HEK293T (cell line): ENCODE measurements around the gene ACTR2.

Source experiments
- CTCF ChIA-PET: fragments of 350-600 bp; formaldehyde crosslinking; extraction: SDS; loops from one replicate; lab custom pipeline; 2021; ENCODE audit warnings: antibody characterized with exemption, inconsistent platforms; lab: Yijun Ruan, JAX
- POLR2A ChIA-PET: fragments of 350-600 bp; formaldehyde crosslinking; extraction: SDS; loops from one replicate; lab custom pipeline; 2020; ENCODE audit warnings: antibody characterized with exemption, inconsistent platforms; lab: Yijun Ruan, JAX
- DNase-seq: peaks from one replicate; pipeline ENCODE4 v3.0.0; 2012; ENCODE audit warnings: mixed read lengths; ENCODE audit errors: extremely low spot score
- ARNT ChIP-seq: fragments of 450-650 bp; IDR thresholded peaks from 2 replicates; pipeline ENCODE4 v1.6.1; 2017; ENCODE audit warnings: mild to moderate bottlenecking
- BHLHE40 ChIP-seq: fragments of 450-650 bp; IDR thresholded peaks from 2 replicates; pipeline ENCODE4 v1.6.1; 2016; ENCODE audit warnings: mild to moderate bottlenecking, moderate library complexity, borderline replicate concordance
- CTBP1 ChIP-seq: fragments of 450-650 bp; IDR thresholded peaks from 2 replicates; pipeline ENCODE4 v1.6.1; 2016; ENCODE audit warnings: borderline replicate concordance
- ELF4 ChIP-seq: fragments of 450-650 bp; IDR thresholded peaks from 2 replicates; pipeline ENCODE4 v1.6.1; 2017; ENCODE audit warnings: antibody characterized with exemption
- FOXA1 ChIP-seq: fragments of 450-650 bp; IDR thresholded peaks from 2 replicates; pipeline ENCODE4 v1.6.1; 2016; ENCODE audit warnings: mild to moderate bottlenecking
- FOXK2 ChIP-seq: fragments of 450-650 bp; IDR thresholded peaks from 2 replicates; pipeline ENCODE4 v1.6.1; 2016; ENCODE audit warnings: mild to moderate bottlenecking
- FOXM1 ChIP-seq: fragments of 450-650 bp; IDR thresholded peaks from 2 replicates; pipeline ENCODE4 v1.6.1; 2017; ENCODE audit warnings: mild to moderate bottlenecking, borderline replicate concordance
- HDGF ChIP-seq: fragments of 450-650 bp; IDR thresholded peaks from 2 replicates; pipeline ENCODE4 v1.6.1; 2017; ENCODE audit warnings: antibody characterized with exemption, borderline replicate concordance
- L3MBTL2 ChIP-seq: fragments of 450-650 bp; conservative IDR thresholded peaks from 2 replicates; pipeline ENCODE4 v1.6.1; 2016; ENCODE audit warnings: mild to moderate bottlenecking
- LEF1 ChIP-seq: fragments of 450-650 bp; IDR thresholded peaks from 2 replicates; pipeline ENCODE4 v1.6.1; 2017; ENCODE audit warnings: mild to moderate bottlenecking, borderline replicate concordance
- NFRKB ChIP-seq: fragments of 450-650 bp; IDR thresholded peaks from 2 replicates; pipeline ENCODE4 v1.6.1; 2016; ENCODE audit warnings: mild to moderate bottlenecking, moderate library complexity
- SP1 ChIP-seq: fragments of 450-650 bp; IDR thresholded peaks from 2 replicates; pipeline ENCODE4 v1.6.1; 2017
- SUZ12 ChIP-seq: fragments of 450-650 bp; IDR thresholded peaks from 2 replicates; pipeline ENCODE4 v1.6.1; 2016; ENCODE audit warnings: mild to moderate bottlenecking
- TARDBP ChIP-seq: fragments of 450-650 bp; IDR thresholded peaks from 2 replicates; pipeline ENCODE4 v1.6.1; 2016
- ZNF384 ChIP-seq: fragments of 450-650 bp; IDR thresholded peaks from 2 replicates; pipeline ENCODE4 v1.6.1; 2016
- TF ChIP-seq, protein P1 (sequence below): fragments of 450-650 bp; IDR thresholded peaks from 2 replicates; pipeline ENCODE4 v1.6.1; 2016

The ACTR2 gene

DNA sequence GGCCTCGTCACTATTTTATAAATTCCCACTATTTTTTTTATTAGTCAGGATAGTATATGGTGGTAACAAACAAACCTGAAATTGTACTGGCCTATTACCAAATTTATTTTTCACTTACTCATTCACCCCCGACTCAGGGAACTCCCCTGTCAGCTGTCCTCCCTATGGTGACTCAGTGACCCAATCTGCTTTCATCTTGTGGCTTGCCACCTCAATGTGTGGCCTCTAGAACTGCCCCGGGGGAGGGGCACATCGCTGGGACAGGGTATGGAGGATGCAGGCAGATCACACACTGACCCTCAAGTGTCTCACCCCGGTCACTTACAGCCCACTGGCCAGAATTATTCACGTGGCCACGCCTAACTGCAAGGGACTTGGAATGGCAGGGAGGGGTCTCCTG, 71.6 kb downstream of the ACTR2 start:
- POLR2A ChIA-PET = no interaction called here

DNA sequence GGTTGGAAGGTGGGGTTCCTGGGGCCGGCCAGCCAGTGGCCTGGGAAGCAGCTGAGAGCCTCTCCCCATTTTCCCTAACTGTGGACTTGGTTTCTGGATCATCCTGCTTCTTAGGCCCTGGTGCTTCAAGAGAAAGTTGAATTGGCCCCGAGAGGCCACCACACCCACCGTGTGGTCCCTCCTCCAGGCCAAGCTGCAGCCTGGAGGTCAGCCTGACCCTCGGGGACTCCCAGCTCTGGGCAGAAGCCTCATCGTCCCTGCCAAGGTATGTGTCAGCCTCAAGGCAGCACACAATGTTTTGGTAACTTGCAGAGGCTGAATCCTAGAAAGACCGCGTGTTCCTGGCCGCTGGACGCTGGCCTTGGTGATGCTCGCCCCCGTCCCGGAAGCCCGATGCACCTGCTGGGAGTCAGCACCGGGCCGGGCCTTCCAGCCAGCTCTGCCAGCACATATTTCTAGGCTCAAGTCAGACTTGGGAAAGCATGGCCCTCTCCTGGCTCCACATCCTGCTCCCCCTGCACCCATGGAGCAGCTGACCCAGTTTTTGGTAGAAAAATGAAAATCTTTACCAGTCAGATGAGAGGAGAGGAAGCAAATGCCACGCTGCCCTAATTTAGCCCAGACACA, 72.6 kb downstream of the ACTR2 start:
- ChIA-PET CTCF (no interaction called here), POLR2A (interaction anchor here (0.6 kb wide), 1 partner anchor 73 kb away, joined by 3 read pairs; the partner anchor contains the start of gene ACTR2)
- no peak for DNase-seq
- no peak for TF ChIP-seq FOXM1
- no peak for TF ChIP-seq TARDBP
- no peak for TF ChIP-seq CTBP1
- no peak for TF ChIP-seq BHLHE40
- TF ChIP-seq FOXK2 = no peak
- TF ChIP-seq LEF1 = no peak
- TF ChIP-seq HDGF = no peak

More for the DNA sequence above, 71.6 kb downstream of the ACTR2 start:
- TF ChIP-seq L3MBTL2 (no peak), ZNF384 (no peak), FOXM1 (no peak), ELF4 (no peak), CTBP1 (no peak)
- CTCF ChIA-PET = no interaction called here
- DNase-seq = no peak

DNA sequence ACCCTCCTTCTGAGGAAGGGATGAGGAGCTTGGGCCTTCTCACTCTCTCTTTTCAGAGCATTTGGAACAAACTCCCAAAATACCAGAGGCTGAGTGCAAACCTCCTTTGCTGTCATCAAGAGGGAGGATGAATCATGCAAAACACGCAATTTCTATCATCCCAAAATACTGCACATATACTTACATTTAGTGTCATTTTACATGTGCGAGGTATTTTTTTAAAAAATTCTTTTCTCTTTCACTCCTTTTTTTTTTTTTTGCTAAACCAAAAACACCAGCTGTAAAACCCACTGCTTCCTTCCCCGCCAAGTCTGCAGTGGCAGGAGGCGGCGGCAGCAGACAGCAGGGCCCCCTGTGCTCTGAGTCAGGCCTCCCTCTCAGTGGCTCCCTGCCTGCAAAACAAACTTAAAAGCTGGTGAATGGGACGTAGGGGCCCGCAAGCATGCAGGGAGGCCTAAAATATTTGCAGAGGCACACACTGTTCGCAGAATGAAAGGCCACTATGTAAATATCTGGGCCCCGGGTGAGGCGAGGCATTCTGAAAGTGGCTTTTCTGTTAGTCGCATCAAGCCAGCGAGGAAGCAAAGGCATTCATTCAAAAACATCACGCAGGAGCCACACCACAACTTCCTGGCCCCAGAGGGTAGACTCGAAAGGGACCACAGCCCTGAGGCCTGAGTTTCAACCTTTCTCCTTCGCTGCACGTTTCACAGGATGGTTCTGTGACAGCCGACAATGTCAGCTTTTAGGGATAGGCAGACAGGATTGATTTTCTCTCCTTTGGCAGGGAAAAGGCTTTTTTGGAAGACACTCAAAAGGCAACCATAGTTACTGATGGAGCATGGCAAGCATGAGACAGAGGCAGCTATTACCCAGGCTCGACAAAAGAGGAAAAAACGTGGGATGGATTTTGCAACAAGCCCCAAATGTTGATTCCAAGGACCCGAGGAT, 73.4 kb downstream of the ACTR2 start:
- ChIA-PET CTCF (interaction anchor here (0.6 kb wide), 1 partner anchor 17 kb away, joined by 3 read pairs; no protein-coding TSS in a partner anchor), POLR2A (no interaction called here)
- no peak for DNase-seq
- no peak for TF ChIP-seq SP1
- TF ChIP-seq, protein P1, sequence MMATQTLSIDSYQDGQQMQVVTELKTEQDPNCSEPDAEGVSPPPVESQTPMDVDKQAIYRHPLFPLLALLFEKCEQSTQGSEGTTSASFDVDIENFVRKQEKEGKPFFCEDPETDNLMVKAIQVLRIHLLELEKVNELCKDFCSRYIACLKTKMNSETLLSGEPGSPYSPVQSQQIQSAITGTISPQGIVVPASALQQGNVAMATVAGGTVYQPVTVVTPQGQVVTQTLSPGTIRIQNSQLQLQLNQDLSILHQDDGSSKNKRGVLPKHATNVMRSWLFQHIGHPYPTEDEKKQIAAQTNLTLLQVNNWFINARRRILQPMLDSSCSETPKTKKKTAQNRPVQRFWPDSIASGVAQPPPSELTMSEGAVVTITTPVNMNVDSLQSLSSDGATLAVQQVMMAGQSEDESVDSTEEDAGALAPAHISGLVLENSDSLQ = no peak
- TF ChIP-seq FOXM1 = no peak
- no peak for TF ChIP-seq LEF1
- TF ChIP-seq NFRKB = no peak
- no peak for TF ChIP-seq TARDBP
- TF ChIP-seq HDGF = no peak

DNA sequence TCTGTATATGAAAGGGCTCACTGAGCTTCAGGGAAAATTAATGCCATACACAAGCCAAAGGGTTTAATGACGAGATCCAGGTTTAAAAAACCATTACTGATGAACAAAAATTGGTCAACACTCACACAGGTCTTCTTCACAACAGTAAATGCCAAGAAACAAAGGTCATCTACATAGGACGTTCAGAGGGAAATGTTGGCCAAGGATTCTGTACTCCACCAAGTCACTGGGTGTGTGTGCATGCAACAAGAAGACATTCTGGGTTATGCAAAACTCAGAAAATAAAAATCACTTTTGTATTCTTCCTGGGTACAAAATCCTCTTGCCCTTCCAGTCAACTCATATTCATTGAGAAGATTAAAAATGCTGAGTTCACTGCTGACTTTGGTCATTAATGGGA, 78.3 kb downstream of the ACTR2 start:
- ChIA-PET POLR2A (no interaction called here), CTCF (no interaction called here)
- no peak for DNase-seq
- no peak for TF ChIP-seq L3MBTL2
- TF ChIP-seq, protein P1 = no peak
- no peak for TF ChIP-seq FOXA1
- TF ChIP-seq ELF4 = no peak
- TF ChIP-seq HDGF = no peak
- TF ChIP-seq BHLHE40 = no peak
- no peak for TF ChIP-seq NFRKB
- TF ChIP-seq FOXM1 = no peak
- no peak for TF ChIP-seq TARDBP
- no peak for TF ChIP-seq SP1
- no peak for TF ChIP-seq FOXK2
- no peak for TF ChIP-seq CTBP1
- no peak for TF ChIP-seq LEF1
- TF ChIP-seq SUZ12 = no peak
- no peak for TF ChIP-seq ZNF384
- TF ChIP-seq ARNT = no peak

DNA sequence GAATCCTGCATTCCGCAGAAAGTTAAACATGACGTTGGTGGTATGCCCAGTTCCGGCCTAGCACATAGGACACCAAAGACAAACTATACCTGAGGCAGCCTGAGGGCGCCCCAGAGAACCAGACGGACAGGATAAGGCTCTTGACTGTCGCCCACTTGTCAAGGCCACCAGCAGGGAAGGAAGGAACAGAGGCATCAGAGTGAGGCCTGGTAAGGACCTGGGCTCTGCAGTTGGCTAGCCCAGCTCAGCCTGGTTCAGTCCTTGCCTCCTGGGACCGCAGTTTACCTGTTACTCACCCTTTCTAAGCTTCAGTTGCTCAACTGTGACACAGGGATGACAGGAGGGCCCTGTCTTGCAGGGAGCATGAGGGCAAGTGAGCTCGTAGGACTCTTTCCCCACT, 82.1 kb downstream of the ACTR2 start:
- no peak for DNase-seq
- ChIA-PET POLR2A (no interaction called here), CTCF (no interaction called here)
- TF ChIP-seq, protein P1 = no peak
- no peak for TF ChIP-seq ARNT
- TF ChIP-seq CTBP1 = no peak
- TF ChIP-seq ZNF384 = no peak
- no peak for TF ChIP-seq FOXK2
- no peak for TF ChIP-seq FOXM1
- TF ChIP-seq SUZ12 = no peak
- no peak for TF ChIP-seq LEF1
- TF ChIP-seq BHLHE40 = no peak
- no peak for TF ChIP-seq TARDBP
- TF ChIP-seq NFRKB = no peak
- TF ChIP-seq L3MBTL2 = no peak
- TF ChIP-seq FOXA1 = no peak
- TF ChIP-seq HDGF = no peak

DNA sequence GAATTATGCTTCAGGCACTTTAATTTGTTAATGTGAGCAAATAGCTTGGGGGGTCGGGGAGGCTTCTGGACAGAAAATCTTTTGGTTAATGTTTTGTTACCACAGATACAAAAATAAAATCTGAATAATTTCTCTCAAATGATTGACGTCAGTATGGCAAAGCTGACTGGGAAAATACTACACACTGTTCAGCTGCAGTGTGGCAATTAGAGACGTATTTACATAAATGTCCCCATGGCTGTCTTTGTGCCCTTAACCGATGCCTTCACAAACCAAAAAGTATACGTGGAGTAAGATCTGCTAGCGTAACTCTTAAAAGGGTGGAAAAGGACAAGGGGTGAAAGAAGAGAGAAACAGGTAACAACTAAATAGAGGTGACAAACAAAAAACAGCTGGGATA, 83.4 kb downstream of the ACTR2 start:
- ChIA-PET CTCF (interaction anchor here (0.7 kb wide), 1 partner anchor 43 kb away, joined by 3 read pairs; no protein-coding TSS in a partner anchor), POLR2A (no interaction called here)
- no peak for DNase-seq
- TF ChIP-seq HDGF (no peak), NFRKB (no peak), ZNF384 (no peak), ARNT (no peak), TARDBP (no peak), L3MBTL2 (no peak), LEF1 (no peak), FOXK2 (no peak), BHLHE40 (no peak)
- TF ChIP-seq, protein P1 = no peak
